GM19467 (cell line): ENCODE results near the gene PLCB4.

ENCODE experiments used
- ATAC-seq: cut with Tn5 transposase; IDR thresholded peaks from one replicate; pipeline ENCODE4 v1.9.1; 2021; ENCODE audit warnings: mild to moderate bottlenecking, moderate library complexity; ENCODE audit not compliant: unreplicated experiment

Gene PLCB4

DNA sequence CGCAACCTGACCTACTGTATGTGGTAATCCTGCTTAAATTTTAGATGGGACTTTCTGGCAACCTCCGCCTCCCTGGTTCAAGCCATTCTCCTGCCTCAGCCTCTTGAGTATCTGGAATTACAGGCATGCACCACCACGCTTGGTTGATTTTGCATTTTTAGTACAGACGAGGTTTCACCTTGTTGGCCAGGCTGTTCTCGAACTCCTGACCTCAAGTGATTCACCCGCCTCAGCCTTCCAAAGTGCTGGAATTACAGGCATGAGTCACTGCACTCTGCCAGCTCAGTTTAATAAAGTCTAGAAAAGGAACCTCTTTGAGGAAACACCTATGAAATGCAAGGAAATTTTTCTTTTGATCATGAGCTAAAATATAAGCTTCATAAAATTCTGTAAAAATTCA, 9.0 kb upstream of the PLCB4 start:
- no peak for ATAC-seq

GRCh38 chr20:9061434-9061833, 7.5 kb upstream of the PLCB4 start:
- ATAC-seq = no peak

DNA sequence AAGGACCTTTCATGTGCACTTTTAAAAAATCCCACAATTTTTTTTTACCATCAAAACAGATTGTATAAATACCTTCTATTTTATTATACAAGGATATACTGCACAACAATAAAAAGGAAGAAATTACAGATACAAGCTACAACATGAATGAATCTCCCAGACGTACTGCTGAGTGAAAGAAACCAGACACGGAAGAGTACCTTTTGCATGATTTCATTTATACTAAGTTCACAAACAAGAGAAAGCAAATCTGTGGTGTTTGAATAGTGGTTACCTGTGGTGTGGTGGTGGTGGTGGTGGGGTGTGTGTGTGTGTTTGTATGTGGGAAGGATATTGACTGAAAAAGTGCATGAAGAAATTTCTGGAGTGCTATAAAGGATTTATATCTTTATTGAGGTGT, 6.8 kb upstream of the PLCB4 start:
- ATAC-seq = no peak

- no peak for ATAC-seq
Observed at GRCh38 chr20:9066191-9066590, 2.7 kb upstream of the PLCB4 start.

DNA sequence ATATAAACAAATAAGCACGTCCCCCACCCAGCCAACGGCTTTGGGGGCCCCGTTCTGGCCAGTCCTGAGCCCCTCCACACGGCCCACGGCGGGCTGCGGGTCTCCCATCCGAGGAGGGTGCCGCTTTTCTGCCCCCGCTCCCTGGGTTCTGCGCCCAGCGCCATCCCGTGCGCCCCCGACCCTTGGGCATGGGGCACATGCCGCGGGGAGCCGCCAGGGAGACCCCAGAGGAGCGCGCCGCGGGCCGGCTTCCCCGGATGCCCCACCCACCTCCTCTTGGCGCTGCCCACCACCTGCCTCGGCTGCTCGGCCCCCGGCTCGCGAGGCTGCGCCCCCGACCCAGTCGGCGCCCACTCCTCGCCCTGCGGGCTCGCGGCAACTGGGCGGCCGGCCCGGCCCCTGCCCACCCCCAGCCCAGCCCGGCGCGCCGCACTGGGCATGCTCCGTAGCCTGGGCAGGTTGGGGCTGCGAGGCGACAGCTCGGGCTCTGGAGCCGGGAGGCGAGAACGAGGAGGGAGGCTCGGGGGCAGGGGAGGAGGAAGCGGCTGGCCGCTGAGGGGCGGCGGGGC, 570 bp upstream of the PLCB4 start:
- ATAC-seq = no peak

DNA sequence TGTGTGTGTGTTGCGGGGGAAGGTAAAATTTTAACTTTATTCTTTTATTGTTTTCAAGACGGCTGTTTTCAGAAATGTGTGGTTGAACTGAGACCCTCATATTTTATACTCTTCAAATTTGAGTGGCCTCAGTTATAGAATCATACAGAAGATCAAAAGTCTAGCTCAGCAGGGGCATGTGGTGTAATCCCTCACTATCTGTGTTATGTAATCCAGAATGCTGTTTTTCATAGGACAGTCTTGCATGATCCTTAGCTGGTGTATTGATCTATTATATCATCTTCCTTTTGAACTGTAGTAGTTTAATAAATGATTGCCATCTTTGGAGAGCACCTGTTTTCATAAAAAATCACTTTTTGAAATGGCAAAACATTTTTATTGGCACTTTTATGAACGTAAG, 1.4 kb downstream of the PLCB4 start:
- no peak for ATAC-seq

DNA sequence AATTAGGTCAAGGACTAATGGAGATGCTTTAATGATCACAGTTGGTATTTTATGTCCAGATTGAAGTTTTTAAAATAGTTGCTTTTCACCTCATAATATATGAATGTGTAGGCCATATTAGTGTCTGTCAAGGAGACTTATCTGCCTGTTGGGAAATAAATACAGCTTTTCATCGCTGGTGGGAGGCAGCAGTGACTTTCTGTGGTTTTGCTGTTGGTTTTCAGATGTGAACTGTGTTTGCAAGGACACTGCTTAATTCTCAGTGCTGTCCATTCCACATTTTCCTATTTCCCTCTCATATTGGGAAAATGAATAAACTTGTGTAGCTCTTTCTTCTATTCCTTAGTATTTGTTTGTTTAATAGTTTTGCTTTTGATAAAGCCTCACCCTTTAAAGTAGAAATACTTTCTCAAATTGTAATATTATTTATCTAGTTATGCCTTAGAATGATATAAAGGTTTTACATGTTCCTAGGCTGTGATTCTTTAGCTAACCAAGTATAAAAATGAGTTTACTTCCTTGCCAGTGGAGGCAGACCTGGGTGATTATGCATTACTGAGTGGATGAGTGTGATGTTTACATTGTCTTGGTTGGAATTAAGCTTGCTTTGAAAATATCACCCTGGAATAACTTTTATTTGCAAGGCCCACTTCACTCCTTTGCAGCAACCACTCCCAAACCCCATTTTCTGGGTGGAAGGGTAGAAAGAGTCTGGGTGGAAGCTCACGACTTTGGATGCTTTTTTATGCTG, 3.3 kb downstream of the PLCB4 start:
- no peak for ATAC-seq

GRCh38 chr20:9072861-9073500, 4.1 kb downstream of the PLCB4 start:
- ATAC-seq = no peak

- no peak for ATAC-seq
Observed at GRCh38 chr20:9075264-9076095, 6.6 kb downstream of the PLCB4 start.

GRCh38 chr20:9076440-9076839, 7.6 kb downstream of the PLCB4 start:
- no peak for ATAC-seq

DNA sequence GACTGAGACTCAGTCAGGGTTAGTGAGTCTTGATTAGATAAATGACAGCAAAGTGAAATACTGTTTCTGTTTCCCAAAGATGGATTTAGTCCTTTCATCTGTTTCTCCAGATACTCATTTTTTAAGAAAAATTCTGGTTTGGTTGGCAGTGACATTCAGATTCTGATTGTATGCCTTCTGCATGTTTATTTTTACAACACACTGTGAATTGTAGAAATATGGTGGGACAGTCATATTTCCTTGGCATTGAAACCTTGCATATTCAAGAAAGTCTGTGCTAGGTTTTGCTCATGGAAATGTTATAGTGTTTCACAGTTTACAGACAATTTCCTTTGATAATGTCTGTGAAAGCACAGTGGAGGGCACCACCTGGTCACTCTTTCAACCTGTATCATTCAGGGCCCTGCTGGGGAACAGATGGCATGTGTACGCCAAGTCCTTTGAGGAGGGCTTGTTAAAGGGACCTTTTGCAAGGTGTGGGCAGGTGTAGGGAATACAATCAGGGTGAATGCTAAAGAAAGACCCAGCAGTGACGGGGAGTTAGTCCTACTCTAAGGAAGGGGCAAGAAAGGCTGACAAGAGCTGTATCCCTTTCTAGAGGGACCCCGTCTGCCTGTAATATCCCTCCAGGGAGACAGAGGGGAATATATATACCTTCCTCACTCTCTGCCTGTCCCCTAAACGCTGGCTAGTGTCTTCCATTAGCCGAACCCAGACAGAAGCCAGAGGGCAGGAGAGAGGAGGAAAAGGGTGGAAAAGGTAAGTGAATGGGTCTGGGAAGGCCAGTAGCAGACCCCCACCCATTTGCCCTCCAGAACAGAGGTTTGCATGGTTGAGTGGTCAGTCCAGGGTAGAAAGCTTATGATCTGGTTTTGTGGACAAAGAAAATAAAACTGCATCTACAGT, 10.2 kb downstream of the PLCB4 start:
- ATAC-seq = no peak

GRCh38 chr20:9081423-9081966, 12.6 kb downstream of the PLCB4 start:
- ATAC-seq = no peak

GRCh38 chr20:9082741-9083140, 13.9 kb downstream of the PLCB4 start:
- ATAC-seq = no peak

- no peak for ATAC-seq
Observed at GRCh38 chr20:9087531-9088217, 18.8 kb downstream of the PLCB4 start.

GRCh38 chr20:9088556-9088955, 19.7 kb downstream of the PLCB4 start:
- no peak for ATAC-seq

DNA sequence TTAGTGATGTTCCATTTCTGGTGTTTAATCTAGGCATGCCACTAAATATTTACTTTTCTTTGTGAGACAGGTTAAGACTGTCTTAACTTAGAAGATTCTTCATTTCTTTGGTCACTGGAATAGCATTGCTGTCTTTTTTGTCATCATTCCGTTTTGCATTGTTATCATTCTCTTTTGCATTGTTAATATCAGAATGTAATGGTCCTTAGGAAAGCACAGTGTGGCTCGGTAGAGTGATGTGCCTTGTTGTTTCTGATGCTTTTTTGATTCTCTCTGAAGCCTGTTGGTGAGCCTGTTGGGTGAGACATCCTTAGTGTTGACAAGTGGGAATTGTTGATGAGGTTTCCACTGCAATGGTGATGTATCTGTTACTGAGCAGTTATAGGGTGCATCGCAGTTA, 23.2 kb downstream of the PLCB4 start:
- no peak for ATAC-seq

DNA sequence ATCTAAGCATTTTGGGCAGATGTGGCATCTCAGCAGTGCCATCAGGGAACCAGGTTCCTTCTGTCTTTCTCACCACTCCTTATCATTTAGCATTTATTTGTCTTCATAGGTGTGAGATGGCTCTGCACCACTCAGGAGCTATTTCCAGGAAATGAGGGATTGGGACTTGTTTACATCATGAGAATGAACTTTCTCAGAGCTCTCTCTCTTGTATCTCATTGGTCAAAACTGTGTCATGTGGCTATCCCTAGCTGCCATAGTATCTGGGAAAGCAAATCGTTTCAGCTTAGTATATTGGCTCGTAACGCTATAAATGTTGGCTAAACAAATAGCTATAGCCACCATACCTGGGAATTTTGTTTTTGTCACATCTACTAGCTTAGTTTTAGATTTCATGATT, 23.8 kb downstream of the PLCB4 start:
- ATAC-seq = no peak

DNA sequence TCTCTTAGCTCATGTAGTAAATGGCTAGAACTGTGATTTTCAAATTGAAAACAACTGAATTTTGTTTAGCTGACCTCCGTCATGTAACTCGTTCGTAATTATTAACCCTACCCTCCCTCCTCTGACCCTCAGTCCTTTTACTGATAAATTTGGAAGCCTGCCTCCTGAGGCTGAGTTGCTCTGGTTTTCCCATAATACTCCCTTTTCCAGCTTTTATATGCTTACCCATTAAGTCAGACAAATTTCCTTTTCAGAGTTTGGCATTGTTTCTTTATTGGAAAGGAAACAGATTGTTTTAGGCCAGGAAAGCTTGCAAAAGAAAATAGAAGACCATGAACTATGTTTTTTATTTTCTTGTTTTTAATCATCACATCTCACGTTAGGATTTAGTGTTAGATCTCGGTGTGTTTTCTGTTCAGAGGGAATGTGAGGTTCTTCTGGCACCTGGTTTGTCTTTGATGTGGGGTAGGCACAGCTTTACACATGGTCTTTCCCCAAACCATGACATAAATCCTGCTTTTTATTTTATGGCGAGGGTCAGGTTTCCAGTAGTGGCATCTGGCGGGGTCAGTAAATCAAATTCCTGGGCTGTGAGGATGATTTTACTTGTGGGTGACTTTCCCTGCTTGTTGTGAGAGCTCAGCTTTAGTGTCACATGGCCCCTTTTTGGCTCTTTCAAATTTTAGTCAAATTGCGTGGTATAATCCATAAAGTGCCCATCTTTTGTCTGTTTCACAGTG, 24.5 kb downstream of the PLCB4 start:
- ATAC-seq = no peak

GRCh38 chr20:9099372-9099771, 30.5 kb downstream of the PLCB4 start:
- no peak for ATAC-seq
